Stomach (tissue), 4 donors: Measurements from ENCODE around the gene CDHR3.

Experiments used
- EP300 ChIP-seq: sonication (generic); formaldehyde crosslinking; IDR thresholded peaks from one replicate; pipeline ENCODE4 v1.6.1; 2017; ENCODE audit warnings: antibody characterized with exemption
- POLR2AphosphoS5 ChIP-seq, 3 donors: sonication (generic); formaldehyde crosslinking; IDR thresholded peaks; one replicate each; pipeline ENCODE4 v1.6.1; 2016; ENCODE audit warnings: antibody characterized with exemption in 3 of 3
- TF ChIP-seq, protein P1 (sequence below), 7 experiments: fragments of 450-650 bp in 4 of 7; fragments of 200-600 bp in 3 of 7; sonication (generic) in 3 of 7; IDR thresholded peaks; one replicate each; pipeline ENCODE4 v1.5.1; 2016 to 2019; ENCODE audit warnings: antibody characterized with exemption in 7 of 7, control low read depth in 2 of 7, mild to moderate bottlenecking in 1 of 7

DNA sequence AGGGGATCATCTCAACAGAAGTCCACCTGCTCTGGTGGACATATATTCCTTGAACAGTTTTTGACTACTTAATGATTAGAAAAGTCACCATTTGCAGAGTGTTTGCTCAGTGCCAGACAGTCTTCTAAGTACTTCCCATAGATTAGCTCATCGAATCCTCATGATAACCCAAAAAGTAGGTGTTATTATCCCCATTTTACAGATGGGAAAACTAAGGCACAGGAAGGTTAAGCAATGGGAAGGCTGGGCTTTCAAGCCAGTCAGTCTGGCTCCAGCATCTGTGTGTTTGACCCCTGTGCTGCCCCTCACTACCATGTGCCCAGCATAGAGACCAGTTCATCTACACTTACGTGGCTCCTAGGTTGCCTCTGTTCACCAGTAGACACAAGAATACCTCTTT lies 15.9 kb downstream of the CDHR3 start:
- TF ChIP-seq, protein P1, sequence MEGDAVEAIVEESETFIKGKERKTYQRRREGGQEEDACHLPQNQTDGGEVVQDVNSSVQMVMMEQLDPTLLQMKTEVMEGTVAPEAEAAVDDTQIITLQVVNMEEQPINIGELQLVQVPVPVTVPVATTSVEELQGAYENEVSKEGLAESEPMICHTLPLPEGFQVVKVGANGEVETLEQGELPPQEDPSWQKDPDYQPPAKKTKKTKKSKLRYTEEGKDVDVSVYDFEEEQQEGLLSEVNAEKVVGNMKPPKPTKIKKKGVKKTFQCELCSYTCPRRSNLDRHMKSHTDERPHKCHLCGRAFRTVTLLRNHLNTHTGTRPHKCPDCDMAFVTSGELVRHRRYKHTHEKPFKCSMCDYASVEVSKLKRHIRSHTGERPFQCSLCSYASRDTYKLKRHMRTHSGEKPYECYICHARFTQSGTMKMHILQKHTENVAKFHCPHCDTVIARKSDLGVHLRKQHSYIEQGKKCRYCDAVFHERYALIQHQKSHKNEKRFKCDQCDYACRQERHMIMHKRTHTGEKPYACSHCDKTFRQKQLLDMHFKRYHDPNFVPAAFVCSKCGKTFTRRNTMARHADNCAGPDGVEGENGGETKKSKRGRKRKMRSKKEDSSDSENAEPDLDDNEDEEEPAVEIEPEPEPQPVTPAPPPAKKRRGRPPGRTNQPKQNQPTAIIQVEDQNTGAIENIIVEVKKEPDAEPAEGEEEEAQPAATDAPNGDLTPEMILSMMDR (IDR thresholded peaks at IDR 0.05) = no peak
- TF ChIP-seq EP300 (no peak), POLR2AphosphoS5 (IDR thresholded peaks at IDR 0.05) (no peak)
